HepG2 (cell line): Measurements from ENCODE around the gene IL1A. TPM values are rescaled to one million over a fixed set of nuclear protein-coding genes. Genes with fewer than 3 reads are reported as not detected.

Source experiments
- DNMT1 ChIP-seq: sonication (generic); formaldehyde crosslinking; IDR thresholded peaks from 2 replicates; pipeline ENCODE4 v1.5.1; 2020; ENCODE audit warnings: mild to moderate bottlenecking, missing genetic modification reagents
- EHMT2 ChIP-seq: fragments of 200-600 bp; sonication (generic); IDR thresholded peaks from 2 replicates; pipeline ENCODE4 v1.7.0; 2017; ENCODE audit warnings: antibody characterized with exemption, low read depth, low read length, borderline replicate concordance
- GABPB1 ChIP-seq: IDR thresholded peaks from 2 replicates; pipeline ENCODE4 v1.6.1; 2016; ENCODE audit warnings: mild to moderate bottlenecking, missing genetic modification reagents, moderate library complexity, missing compliant biosample characterization
- GATAD2A ChIP-seq: IDR thresholded peaks from 2 replicates; pipeline ENCODE4 v1.6.1; 2016
- HOXA7 ChIP-seq: sonication (generic); formaldehyde crosslinking; IDR thresholded peaks from 2 replicates; pipeline ENCODE4 v1.8.1; 2022; ENCODE audit warnings: mild to moderate bottlenecking, missing genetic modification reagents, moderate library complexity
- MIER3 ChIP-seq: IDR thresholded peaks from 2 replicates; pipeline ENCODE4 v1.6.1; 2016; ENCODE audit warnings: missing compliant biosample characterization, borderline replicate concordance
- NFKB2 ChIP-seq: sonication (generic); formaldehyde crosslinking; IDR thresholded peaks from 2 replicates; pipeline ENCODE4 v1.4.0; 2020; ENCODE audit warnings: missing genetic modification reagents, borderline replicate concordance
- NFKBIZ ChIP-seq: IDR thresholded peaks from 2 replicates; pipeline ENCODE4 v1.6.1; 2018; ENCODE audit warnings: missing genetic modification reagents, missing compliant biosample characterization
- NRL ChIP-seq: sonication (generic); formaldehyde crosslinking; IDR thresholded peaks from 2 replicates; pipeline ENCODE4 v1.5.0; 2020; ENCODE audit warnings: missing genetic modification reagents, mild to moderate bottlenecking, moderate library complexity, borderline replicate concordance
- RELA ChIP-seq: sonication (generic); formaldehyde crosslinking; IDR thresholded peaks from 2 replicates; pipeline ENCODE4 v1.4.0; 2020; ENCODE audit warnings: missing genetic modification reagents
- RFX1 ChIP-seq: fragments of 450-650 bp; IDR thresholded peaks from 2 replicates; pipeline ENCODE4 v1.6.1; 2017
- ZBTB38 ChIP-seq: sonication (generic); formaldehyde crosslinking; IDR thresholded peaks from 2 replicates; pipeline ENCODE4 v1.5.1; 2020; ENCODE audit warnings: mild to moderate bottlenecking, missing genetic modification reagents
- ZNF12 ChIP-seq: sonication (generic); formaldehyde crosslinking; IDR thresholded peaks from 2 replicates; pipeline ENCODE4 v1.5.0; 2020; ENCODE audit warnings: missing genetic modification reagents
- ZNF343 ChIP-seq: sonication (generic); formaldehyde crosslinking; IDR thresholded peaks from 2 replicates; pipeline ENCODE4 v1.4.0; 2020; ENCODE audit warnings: mild to moderate bottlenecking, missing genetic modification reagents
- ZNF460 ChIP-seq: sonication (generic); formaldehyde crosslinking; IDR thresholded peaks from 2 replicates; pipeline ENCODE4 v1.5.1; 2020; ENCODE audit warnings: missing genetic modification reagents, mild to moderate bottlenecking, borderline replicate concordance
- ZNF546 ChIP-seq: sonication (generic); formaldehyde crosslinking; conservative IDR thresholded peaks from 2 replicates; pipeline ENCODE4 v1.8.1; 2023; ENCODE audit warnings: mild to moderate bottlenecking, missing genetic modification reagents
- polyA plus RNA-seq, 8 experiments: library from polyadenylated mRNA; depleted of rRNA in 3 of 8; stranded (reverse) in 7 of 8; unstranded in 1 of 8; fragments of >200 nt; fragmentation: Illumina TruSeq in 4 of 8; extraction: Trizol in 4 of 8; gene quantifications; 2 replicates each; pipeline versions ENCODE4 v1.2.1 to v1.2.3, GENCODE V29; 2011 to 2016; ENCODE audit warnings: low read depth in 4 of 8, missing spikeins in 1 of 8, mixed read lengths in 1 of 8; ENCODE audit not compliant: insufficient read depth in 1 of 8
- total RNA-seq, 5 experiments: library from RNA; depleted of rRNA; stranded (reverse); fragments of >200 nt; fragmentation: Illumina TruSeq; extraction: Trizol; gene quantifications; 2 replicates each; pipeline ENCODE4 v1.2.3, GENCODE V29; 2016; ENCODE audit warnings: low read depth in 1 of 5
- TF ChIP-seq, protein P1 (sequence below): sonication (generic); formaldehyde crosslinking; IDR thresholded peaks from 2 replicates; pipeline ENCODE4 v1.4.0; 2020; ENCODE audit warnings: missing genetic modification reagents
- TF ChIP-seq, protein P2 (sequence below): sonication (generic); formaldehyde crosslinking; IDR thresholded peaks from 2 replicates; pipeline ENCODE4 v1.5.1; 2020; ENCODE audit warnings: mild to moderate bottlenecking, missing genetic modification reagents, moderate library complexity
- TF ChIP-seq, protein P3 (sequence below): sonication (generic); formaldehyde crosslinking; IDR thresholded peaks from 2 replicates; pipeline ENCODE4 v1.4.0; 2020; ENCODE audit warnings: missing genetic modification reagents, borderline replicate concordance
- TF ChIP-seq, protein P4 (sequence below): sonication (generic); formaldehyde crosslinking; IDR thresholded peaks from 2 replicates; pipeline ENCODE4 v1.8.0; 2022; ENCODE audit warnings: mild to moderate bottlenecking, missing genetic modification reagents, moderate library complexity

Gene IL1A
- total and polyA plus RNA-seq, 2 of the 13 experiments (the other 11 are each of a cell fraction or from before 2014, with no cell fraction given), result not detected

DNA sequence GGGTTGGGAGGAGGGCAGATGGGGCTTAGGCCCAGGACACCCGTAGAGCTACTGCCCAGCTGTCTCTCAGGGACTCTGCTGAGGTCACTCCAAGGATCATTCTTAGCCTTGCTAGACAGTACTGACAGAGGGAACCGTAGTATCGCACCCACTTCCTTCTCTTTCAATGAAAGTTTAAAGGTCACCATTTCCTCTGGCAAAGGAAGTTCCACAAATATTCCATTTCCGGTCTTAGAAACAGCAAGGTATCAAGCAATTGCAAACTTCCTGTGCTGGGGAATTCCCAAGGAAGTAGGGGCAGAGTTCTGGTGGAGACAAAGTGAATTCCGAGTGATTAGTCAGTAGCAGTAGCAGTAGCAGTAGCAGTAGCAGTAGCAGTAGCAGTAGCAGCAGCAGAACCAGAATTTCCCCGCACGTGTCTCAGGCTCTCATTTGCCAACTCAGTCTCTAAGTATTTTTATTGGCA is 27.6 kb upstream of the IL1A start (continued):
- TF ChIP-seq ZNF546 (CRISPR knock-in tag) (no peak), RFX1 (no peak), NFKB2 (CRISPR knock-in tag) (no peak), RELA (CRISPR knock-in tag) (peak; percentile 94; the same call in 1 of the 2 replicates), GATAD2A (CRISPR knock-in tag) (0 out of 2 replicates have a peak, but pooled peaks have one; percentile 17), DNMT1 (CRISPR knock-in tag) (0 out of 2 replicates have a peak, but pooled peaks have one; percentile 46), ZNF343 (CRISPR knock-in tag) (no peak), ZNF460 (CRISPR knock-in tag) (no peak), NFKBIZ (peak; percentile 82; the same call in 1 of the 2 replicates), ZNF12 (CRISPR knock-in tag) (no peak), GABPB1 (CRISPR knock-in tag) (peak; percentile 40; the same call in 1 of the 2 replicates), ZBTB38 (peak; percentile 69), NRL (CRISPR knock-in tag) (no peak), EHMT2 (0 out of 2 replicates have a peak, but pooled peaks have one; percentile 2), HOXA7 (CRISPR knock-in tag) (no peak), MIER3 (CRISPR knock-in tag) (0 out of 2 replicates have a peak, but pooled peaks have one; percentile 34)
- TF ChIP-seq, protein P1, sequence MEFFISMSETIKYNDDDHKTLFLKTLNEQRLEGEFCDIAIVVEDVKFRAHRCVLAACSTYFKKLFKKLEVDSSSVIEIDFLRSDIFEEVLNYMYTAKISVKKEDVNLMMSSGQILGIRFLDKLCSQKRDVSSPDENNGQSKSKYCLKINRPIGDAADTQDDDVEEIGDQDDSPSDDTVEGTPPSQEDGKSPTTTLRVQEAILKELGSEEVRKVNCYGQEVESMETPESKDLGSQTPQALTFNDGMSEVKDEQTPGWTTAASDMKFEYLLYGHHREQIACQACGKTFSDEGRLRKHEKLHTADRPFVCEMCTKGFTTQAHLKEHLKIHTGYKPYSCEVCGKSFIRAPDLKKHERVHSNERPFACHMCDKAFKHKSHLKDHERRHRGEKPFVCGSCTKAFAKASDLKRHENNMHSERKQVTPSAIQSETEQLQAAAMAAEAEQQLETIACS (CRISPR knock-in tag), result no peak
- TF ChIP-seq, protein P2, sequence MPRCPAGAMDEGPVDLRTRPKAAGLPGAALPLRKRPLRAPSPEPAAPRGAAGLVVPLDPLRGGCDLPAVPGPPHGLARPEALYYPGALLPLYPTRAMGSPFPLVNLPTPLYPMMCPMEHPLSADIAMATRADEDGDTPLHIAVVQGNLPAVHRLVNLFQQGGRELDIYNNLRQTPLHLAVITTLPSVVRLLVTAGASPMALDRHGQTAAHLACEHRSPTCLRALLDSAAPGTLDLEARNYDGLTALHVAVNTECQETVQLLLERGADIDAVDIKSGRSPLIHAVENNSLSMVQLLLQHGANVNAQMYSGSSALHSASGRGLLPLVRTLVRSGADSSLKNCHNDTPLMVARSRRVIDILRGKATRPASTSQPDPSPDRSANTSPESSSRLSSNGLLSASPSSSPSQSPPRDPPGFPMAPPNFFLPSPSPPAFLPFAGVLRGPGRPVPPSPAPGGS, result peak; percentile 23; the same call in 1 of the 2 replicates
- TF ChIP-seq, protein P3, sequence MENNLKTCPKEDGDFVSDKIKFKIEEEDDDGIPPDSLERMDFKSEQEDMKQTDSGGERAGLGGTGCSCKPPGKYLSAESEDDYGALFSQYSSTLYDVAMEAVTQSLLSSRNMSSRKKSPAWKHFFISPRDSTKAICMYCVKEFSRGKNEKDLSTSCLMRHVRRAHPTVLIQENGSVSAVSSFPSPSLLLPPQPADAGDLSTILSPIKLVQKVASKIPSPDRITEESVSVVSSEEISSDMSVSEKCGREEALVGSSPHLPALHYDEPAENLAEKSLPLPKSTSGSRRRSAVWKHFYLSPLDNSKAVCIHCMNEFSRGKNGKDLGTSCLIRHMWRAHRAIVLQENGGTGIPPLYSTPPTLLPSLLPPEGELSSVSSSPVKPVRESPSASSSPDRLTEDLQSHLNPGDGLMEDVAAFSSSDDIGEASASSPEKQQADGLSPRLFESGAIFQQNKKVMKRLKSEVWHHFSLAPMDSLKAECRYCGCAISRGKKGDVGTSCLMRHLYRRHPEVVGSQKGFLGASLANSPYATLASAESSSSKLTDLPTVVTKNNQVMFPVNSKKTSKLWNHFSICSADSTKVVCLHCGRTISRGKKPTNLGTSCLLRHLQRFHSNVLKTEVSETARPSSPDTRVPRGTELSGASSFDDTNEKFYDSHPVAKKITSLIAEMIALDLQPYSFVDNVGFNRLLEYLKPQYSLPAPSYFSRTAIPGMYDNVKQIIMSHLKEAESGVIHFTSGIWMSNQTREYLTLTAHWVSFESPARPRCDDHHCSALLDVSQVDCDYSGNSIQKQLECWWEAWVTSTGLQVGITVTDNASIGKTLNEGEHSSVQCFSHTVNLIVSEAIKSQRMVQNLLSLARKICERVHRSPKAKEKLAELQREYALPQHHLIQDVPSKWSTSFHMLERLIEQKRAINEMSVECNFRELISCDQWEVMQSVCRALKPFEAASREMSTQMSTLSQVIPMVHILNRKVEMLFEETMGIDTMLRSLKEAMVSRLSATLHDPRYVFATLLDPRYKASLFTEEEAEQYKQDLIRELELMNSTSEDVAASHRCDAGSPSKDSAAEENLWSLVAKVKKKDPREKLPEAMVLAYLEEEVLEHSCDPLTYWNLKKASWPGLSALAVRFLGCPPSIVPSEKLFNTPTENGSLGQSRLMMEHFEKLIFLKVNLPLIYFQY (CRISPR knock-in tag), result no peak
- TF ChIP-seq, protein P4, sequence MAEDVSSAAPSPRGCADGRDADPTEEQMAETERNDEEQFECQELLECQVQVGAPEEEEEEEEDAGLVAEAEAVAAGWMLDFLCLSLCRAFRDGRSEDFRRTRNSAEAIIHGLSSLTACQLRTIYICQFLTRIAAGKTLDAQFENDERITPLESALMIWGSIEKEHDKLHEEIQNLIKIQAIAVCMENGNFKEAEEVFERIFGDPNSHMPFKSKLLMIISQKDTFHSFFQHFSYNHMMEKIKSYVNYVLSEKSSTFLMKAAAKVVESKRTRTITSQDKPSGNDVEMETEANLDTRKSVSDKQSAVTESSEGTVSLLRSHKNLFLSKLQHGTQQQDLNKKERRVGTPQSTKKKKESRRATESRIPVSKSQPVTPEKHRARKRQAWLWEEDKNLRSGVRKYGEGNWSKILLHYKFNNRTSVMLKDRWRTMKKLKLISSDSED (CRISPR knock-in tag), result no peak
